Gastrocnemius medialis (tissue), 4 donors: ENCODE results near the gene FAM107A. TPM values are rescaled to one million over a fixed set of nuclear protein-coding genes. Genes with fewer than 3 reads are reported as not detected.

ENCODE experiments used
- ATAC-seq, 2 donors: fragments of 150-250 bp; one replicate each; pipeline ENCODE4 v1.9.1; 2016
- DNase-seq, 2 donors: peaks; one replicate each; pipeline ENCODE4 v3.0.0-alpha.2; 2019
- H3K27ac ChIP-seq, 4 donors: fragments of 200-600 bp; sonication (generic); 1 replicate in 1 of 4; 2 replicates in 3 of 4; pipeline ENCODE4 v1.5.1; 2016 to 2018; ENCODE audit warnings: mild to moderate bottlenecking in 2 of 4, moderate library complexity in 1 of 4
- H3K27me3 ChIP-seq, 3 donors: fragments of 200-600 bp; sonication (generic) in 2 of 3; 1 replicate in 1 of 3; 2 replicates in 2 of 3; pipeline versions ENCODE4 v1.5.1 to v1.6.0; 2016 to 2019; ENCODE audit warnings: mild to moderate bottlenecking in 1 of 3, moderate library complexity in 1 of 3
- H3K36me3 ChIP-seq, 2 donors: fragments of 200-600 bp; sonication (generic) in 1 of 2; one replicate each; pipeline ENCODE4 v1.5.1; 2017 to 2018
- H3K4me1 ChIP-seq, 2 donors: fragments of 200-600 bp; sonication (generic) in 1 of 2; one replicate each; pipeline ENCODE4 v1.5.1; 2016 to 2017; ENCODE audit warnings: mild to moderate bottlenecking in 2 of 2
- H3K4me3 ChIP-seq, 4 donors: fragments of 200-600 bp; sonication (generic) in 3 of 4; 1 replicate in 1 of 4; 2 replicates in 3 of 4; pipeline ENCODE4 v1.5.1; 2016 to 2019; ENCODE audit warnings: mild to moderate bottlenecking in 2 of 4
- H3K9me3 ChIP-seq, 3 donors: fragments of 200-600 bp; sonication (generic) in 2 of 3; 1 replicate in 1 of 3; 2 replicates in 2 of 3; pipeline ENCODE4 v1.5.1; 2016 to 2019
- CTCF ChIP-seq, 5 experiments: fragments of 450-650 bp in 3 of 5; fragments of 200-600 bp in 2 of 5; sonication (generic) in 2 of 5; IDR thresholded peaks in 4 of 5; conservative IDR thresholded peaks in 1 of 5; 1 replicate in 4 of 5; 2 replicates in 1 of 5; pipeline ENCODE4 v1.5.1; 2016 to 2019; ENCODE audit warnings: antibody characterized with exemption in 5 of 5, mild to moderate bottlenecking in 3 of 5, moderate library complexity in 3 of 5
- POLR2A ChIP-seq, 2 donors: fragments of 450-650 bp; IDR thresholded peaks; one replicate each; pipeline ENCODE4 v1.6.1; 2017; ENCODE audit warnings: antibody characterized with exemption in 2 of 2, mild to moderate bottlenecking in 2 of 2, moderate library complexity in 2 of 2
- in situ Hi-C, 4 donors: fragments of 200-750 bp; cut with MboI; loops; one replicate each; pipeline versions ENCODE4 v1.15.0 to v1.8.0; 2017; ENCODE audit warnings: low sequenced_read_pairs in 4 of 4
- intact Hi-C: fragments of 100-400 bp; cut with DNase I; formaldehyde crosslinking; loops from one replicate; pipeline ENCODE4 v1.15.1; 2023; ENCODE audit warnings: low total_unique reads
- total RNA-seq, 4 donors: library from RNA; depleted of rRNA; stranded (reverse); fragments of >200 nt; gene quantifications; one replicate each; pipeline versions ENCODE4 v1.1.0 to v1.2.3, GENCODE V29; 2016

Gene FAM107A
- total RNA-seq, 4 donors from 2014 or later, result 21.1 to 28.5 (median 27.6) TPM

GRCh38 chr3:58514405-58514804 lies 62.8 kb downstream of the FAM107A start:
- H3K27me3 ChIP-seq, result no peaks in the 10 kb centered on the region
- no peak for ATAC-seq
- no peaks in the 10 kb centered on the region for H3K9me3 ChIP-seq
- in situ Hi-C loops (no loop called here), intact Hi-C loops (no loop called here)
- H3K4me3 ChIP-seq, result no peak overlapping the region
- H3K27ac ChIP-seq, result no peak overlapping the region
- no peak for DNase-seq
- TF ChIP-seq POLR2A (IDR thresholded peaks at IDR 0.05) (no peak), CTCF (IDR thresholded peaks at IDR 0.05 in 4 of 5, conservative IDR thresholded peaks at IDR 0.05 in 1 of 5) (no peak)
- H3K4me1 ChIP-seq, result no peaks in the 10 kb centered on the region
- H3K36me3 ChIP-seq, result peaks cover 0 to 12% of the 10 kb centered on the region in 2 donors

Other genes with a start within 250 kb of the FAM107A start
- 10 to 100 TPM; 21.6 to 33.6 (median 24.4) TPM for gene PXK, start 244.5 kb downstream of the FAM107A start, total RNA-seq
- gene PDHB, start 143.6 kb downstream of the FAM107A start, total RNA-seq, result 100 to 1,000 TPM; 131 to 195 (median 169) TPM
- 1 to 10 TPM; 4.3 to 8.3 (median 5.8) TPM for gene KCTD6, start 85.3 kb downstream of the FAM107A start, total RNA-seq
- gene ACOX2, start 40.2 kb downstream of the FAM107A start, total RNA-seq, result 10 to 100 TPM in 1 of 4 donors, 1 to 10 TPM in 3; 1.6 to 10.4 (median 5.7) TPM
- gene FAM3D, start 89.4 kb upstream of the FAM107A start, total RNA-seq, result under 1 TPM in 1 of 4 donors, not detected in 3; 0.83 TPM